Measurements from ENCODE around the gene MORN4.
"Not testable (repeated sequence)": the region's sequence is repeated elsewhere in the genome, so short reads cannot be mapped to it uniquely, and the experiment has no call there.

GRCh38 chr10:97639090-97639489 is 5.8 kb upstream of the MORN4 start:
- not testable (repeated sequence) for TF ChIP-seq CTCF, POLR2A, EP300 (IDR thresholded peaks at IDR 0.05)
